NCI-H1105 treated with DMSO at 0.1 percent for 48 hours (cell line): Measurements from ENCODE around the gene KDM4C.

Experiments
- DNase-seq: peaks from one replicate; lab custom pipeline; 2025; lab: John Stamatoyannopoulos, UW

KDM4C gene

DNA sequence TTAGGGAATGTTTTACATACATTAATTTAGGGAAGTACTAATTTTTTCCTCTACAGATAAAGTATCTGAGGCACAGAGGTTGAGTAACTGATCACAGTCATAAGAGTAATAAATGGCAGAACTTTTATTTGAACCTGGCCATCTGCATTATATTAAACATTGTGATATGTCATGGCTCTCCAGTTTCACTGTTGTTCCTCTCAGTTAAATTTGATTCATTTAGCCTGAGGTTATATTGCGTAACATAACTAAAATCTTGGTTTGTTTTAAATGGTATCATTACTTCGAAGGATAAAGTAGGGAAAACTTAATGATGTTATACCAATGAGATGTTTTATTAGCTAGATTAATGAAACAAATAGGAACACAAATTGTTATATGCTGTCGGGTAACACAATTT, 284.4 kb downstream of the KDM4C start:
- DNase-seq, result no peak

DNA sequence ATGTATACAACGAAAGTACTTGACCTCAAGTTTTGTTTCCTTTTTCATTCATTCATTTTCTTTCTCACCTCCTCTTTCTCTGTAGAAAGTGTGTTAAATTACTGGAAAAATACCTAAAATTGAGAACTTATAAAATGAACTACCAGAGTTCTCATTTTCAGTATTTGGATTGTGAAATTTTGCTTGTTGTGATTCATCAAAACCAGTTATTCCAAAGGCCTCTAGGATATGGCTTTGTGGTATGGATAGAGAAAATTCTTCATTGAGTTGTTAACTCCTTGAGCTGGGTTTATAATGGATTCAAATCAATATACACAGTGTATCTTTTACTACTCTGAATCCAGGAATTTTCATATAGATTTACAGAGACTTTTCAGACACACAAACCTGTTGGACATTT, 287.6 kb downstream of the KDM4C start:
- DNase-seq, result no peak

DNA sequence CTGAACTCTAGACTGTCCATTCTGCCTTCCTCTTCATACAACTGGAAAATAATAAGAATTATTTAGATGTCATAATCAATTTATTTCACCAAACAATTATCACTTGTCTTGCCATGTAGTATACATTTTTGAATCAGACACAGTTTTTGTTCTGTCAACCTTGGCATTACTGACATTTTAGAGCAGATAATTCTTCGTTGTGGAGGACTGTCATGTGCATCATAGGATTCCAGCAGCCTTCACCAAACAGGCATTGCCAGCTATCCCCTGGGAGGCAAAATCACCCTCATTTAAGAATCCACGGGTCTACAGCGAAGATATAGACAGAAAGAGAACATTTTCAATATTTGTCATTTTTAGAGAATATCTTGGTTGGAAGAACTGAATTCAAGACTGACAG, 293.9 kb downstream of the KDM4C start:
- DNase-seq, result no peak

DNA sequence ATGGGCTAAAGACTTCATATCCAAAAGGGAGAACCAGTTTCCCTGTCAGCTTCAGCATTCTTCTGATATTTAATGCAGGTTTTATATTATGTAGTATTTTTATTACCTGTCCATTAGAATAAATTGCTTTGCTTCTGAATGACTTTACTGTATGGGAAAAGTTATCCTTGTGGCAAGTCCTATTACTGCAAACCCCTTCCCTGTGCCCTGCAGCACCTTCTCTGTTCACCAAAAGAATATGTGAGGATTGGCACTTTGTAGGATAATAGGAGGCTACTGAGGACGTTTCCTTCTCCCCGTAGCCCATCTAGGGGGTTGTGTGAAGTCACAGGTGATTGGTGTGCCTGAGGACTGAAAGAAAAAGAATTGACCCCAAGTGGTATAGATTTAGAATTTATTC, 296.1 kb downstream of the KDM4C start:
- no peak for DNase-seq

DNA sequence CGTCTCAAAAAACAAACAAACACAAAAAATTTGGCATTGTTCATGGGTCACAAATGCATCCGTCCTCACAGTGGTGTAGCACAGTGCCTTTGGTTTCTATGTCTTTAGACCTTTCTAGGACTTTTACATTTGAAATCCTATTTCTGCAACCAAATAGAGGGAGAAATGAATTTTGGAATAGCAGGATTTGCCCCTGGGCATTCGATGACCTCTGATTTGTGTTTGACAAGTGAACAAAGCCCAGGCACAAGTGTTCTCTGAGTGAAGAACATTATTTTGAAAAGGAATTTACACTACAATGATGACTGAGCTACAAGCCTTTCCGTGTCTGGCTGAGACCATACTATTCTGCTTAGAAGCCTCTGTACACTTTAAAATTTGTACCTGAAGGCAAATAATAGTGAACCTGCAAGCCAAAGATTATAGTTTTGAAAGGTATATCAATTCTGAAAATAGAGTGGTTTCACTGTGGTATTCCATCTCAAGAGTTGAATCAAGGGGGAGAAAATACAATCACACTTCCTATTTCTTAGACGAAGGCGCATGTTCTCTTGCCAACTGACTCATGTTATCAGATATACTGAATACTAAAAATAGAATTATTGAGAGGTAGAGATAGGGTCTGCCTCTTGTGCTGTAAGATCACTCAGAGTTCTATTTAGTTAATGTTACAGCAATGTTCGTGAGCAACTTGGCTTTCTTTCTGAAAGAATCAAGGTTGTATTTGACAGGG, 297.6 kb downstream of the KDM4C start:
- no peak for DNase-seq

GRCh38 chr9:7056254-7056653, 298.5 kb downstream of the KDM4C start:
- no peak for DNase-seq

DNA sequence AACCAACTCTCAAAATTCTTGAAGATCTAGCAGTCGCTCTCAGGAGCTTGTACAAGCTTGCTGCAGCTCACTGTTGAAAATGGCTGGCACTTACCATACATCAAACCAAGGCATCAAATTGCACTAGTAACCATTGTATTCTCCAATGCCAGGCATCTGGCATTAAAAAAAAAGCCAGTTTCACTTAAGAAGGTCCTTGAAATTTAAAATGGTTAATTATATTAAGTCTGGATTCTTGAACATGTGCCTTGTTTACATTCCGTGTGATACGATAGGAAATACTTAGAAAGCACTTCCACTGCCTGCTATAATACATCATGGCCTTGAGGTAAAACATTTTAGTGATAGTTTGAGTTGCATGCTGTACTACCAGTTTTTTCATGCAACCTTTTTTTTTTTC, 300.7 kb downstream of the KDM4C start:
- peak; percentile 65 for DNase-seq

- no peak for DNase-seq
Measured at GRCh38 chr9:7067169-7067568, 309.4 kb downstream of the KDM4C start.

DNA sequence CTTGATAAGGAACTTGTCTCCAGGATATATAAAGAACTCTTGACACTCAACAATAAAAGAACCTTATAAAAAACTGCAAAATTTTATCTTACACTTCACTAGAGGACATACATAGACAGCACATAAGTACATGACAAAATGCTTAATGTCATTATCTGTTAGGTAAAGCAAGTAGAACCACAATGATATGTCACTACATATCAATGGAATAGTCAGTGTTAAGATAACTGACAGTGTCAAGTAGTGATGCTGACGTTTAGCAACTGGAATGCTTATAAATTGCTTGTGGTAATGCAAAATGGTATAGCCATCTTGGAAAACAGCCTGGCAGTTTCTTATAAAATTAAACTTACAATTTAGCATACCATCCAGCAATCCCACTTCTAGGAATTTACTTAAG, 314.1 kb downstream of the KDM4C start:
- DNase-seq, result no peak

DNA sequence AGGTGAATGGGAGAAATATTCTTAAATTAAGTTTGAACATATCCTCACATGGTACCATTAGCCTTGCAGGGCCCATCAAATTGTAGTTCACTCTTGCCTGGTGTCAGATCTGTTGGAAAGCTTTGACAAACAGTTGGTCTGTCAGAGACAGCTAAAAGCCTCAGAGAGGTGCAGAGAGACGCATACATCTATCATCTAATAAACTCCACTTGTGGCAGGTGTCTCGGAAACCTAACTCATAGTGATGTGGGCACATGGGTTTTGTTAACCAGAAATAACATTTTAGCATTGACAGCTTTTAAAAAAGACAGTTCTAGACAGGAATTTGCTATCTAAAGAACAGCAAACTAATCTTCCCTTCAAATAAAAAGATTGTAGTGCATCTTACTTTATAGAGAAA, 315.9 kb downstream of the KDM4C start:
- DNase-seq, result no peak

- DNase-seq, result no peak
Measured at GRCh38 chr9:7075154-7075553, 317.4 kb downstream of the KDM4C start.

- DNase-seq, result no peak
Measured at GRCh38 chr9:7079051-7079450, 321.3 kb downstream of the KDM4C start.

DNA sequence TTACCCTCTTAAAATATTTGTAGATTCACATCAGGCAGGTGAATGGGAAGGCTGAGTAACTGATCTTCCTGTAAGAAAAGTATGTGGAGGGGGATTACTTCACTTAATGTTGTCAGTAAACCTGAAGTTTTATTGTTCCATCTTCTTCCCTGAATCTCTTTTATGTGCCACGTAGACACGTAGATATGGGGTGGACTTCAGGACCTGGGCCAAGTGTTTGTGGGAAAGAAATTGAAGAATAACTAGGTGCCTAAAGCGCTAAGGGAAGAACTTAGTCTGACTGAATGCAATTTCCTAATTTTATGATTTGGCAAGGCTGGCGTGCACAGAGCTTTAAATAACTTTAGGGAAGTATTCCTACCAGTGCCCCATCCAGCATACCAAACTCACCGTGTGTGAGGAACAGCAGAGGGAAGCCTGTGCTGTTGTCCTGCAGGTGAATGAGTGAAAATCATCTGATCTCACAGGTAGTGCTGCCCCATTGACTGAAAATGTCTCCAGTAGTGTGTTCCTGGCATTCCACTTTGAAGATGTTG, 323.4 kb downstream of the KDM4C start:
- no peak for DNase-seq

- DNase-seq, result no peak
Measured at GRCh38 chr9:7083192-7083591, 325.4 kb downstream of the KDM4C start.

GRCh38 chr9:7085357-7085756, 327.6 kb downstream of the KDM4C start:
- no peak for DNase-seq

DNA sequence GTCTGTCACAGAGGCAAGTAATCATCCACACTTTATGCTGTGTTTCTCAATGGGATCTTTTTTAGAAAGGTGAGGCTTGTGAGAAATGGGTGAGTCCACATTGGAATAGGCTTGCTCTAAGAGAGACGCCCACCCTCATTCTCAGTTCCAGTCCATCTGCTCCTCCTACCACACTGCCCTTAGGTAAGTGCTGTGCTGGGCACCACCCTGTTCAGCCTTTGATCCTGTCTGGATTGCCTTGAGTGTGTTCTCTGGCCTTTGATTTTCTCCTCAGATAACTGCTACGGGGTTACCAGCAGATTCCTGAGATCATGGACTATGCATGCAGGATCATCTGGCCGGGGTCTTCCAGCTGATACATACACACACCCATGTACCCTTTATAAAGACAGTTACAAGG, 328.6 kb downstream of the KDM4C start:
- DNase-seq, result no peak

GRCh38 chr9:7088611-7089010, 330.8 kb downstream of the KDM4C start:
- DNase-seq, result no peak

- DNase-seq, result no peak
Measured at GRCh38 chr9:7089406-7090193, 331.8 kb downstream of the KDM4C start.

- no peak for DNase-seq
Measured at GRCh38 chr9:7093040-7093439, 335.3 kb downstream of the KDM4C start.

DNA sequence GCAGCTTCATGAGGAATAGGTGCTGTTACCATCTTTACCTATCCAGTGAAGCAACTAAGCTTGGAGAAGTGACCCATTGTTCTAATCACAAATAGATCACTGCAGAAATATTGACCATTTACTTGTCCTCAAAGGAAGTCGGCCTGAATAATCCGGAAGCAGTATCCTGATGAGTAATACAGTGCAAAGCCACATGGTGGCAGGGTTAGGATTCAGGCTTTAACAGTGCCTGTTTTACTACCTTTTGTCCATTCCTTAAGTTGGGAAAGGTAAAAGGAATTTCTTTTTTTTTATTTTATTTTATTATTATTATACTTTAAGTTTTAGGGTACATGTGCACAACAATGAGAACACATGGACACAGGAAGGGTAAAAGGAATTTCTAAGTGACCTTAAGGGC, 336.3 kb downstream of the KDM4C start:
- DNase-seq, result peak; percentile 15

DNA sequence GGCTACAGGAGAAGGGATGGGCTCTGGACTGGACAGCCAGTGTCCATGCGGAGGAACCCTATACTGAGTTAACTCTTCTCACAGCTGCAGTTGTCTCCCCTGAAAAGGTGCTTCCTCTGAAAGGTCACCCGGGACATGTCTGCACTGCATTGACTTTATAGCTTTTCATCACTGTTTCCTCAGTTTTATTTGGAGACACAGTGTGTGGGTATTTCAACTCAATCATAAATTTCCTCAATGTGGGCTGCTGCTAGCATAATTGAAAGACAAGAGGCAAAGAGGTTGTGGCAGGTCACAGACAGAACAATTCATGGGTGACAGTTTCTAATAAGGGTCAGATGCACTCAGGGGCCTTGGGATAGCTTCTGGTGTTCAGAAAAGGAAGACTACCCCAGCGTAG, 336.8 kb downstream of the KDM4C start:
- no peak for DNase-seq

DNA sequence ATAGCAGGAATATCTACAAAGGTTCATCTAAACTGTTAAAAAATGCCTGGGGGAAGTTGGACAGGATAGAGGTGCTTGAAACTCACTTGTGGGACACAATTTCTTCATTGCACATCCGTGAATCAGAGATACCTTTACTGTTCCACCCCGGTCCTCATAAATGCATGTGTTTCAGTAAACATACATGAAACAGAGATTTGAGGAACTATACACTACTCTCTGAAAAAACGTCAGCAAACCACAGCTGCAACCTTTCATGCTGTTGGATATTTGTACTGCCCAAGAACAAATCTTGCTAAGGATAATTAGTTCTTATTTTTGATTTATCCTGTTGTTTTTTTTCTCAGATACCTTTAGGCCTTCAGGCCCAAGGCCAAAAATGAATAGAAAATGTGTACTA, 337.3 kb downstream of the KDM4C start:
- no peak for DNase-seq

DNA sequence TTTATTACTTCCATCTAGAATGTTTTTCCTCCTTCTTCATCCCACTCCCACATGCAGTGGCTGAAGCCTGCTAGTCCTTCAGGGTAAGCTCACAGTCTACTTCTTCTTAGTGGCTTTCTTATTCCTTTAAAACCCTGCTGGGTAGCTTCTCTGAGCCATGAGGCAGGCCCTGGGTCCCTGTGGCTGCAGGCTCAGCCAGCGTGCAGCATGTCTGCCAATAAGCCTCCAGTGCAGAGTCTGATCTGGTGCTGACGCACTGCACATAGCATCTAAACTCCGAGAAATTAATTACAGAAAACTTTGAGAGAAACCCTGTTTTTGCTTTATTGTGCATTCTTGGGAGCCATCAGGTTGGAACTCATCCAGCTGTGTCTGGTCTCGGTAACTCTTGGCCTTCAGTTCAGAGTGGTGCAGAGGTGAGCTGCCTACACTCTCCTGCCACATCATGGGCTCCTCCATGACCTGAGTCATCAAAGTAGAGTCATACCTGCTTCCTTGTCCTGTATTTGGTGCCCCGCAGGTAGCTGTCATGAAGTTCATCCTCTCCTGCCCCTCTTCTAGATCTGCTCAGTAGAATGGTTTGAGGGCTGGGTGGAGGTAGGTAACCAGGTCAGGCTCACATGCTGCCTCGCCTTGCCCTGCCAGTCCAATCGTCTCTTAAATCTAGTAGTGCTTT, 339.4 kb downstream of the KDM4C start:
- DNase-seq, result no peak
